Measurements from ENCODE around the gene ERN2.

ERN2 gene

DNA sequence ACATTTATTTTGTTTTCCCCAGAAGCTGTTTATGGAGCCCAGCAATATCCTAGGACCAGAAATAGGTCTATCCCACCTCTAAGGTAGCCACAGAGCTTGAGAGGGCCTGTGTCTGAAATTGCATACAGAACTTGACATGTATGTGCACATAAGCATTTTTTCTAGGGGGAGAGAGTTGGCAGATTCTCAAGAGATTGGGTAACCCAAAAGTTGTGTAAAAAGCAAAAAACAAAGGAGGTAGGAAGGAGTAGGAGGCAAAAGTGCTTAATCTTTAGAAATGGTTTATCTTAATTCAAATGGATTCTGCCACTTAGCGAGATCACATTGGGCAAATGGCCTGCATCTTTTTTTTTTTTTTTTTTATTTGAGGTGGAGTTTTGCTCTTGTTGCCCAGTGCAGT, 30.8 kb downstream of the ERN2 start:
- DNase-seq = no peak

DNA sequence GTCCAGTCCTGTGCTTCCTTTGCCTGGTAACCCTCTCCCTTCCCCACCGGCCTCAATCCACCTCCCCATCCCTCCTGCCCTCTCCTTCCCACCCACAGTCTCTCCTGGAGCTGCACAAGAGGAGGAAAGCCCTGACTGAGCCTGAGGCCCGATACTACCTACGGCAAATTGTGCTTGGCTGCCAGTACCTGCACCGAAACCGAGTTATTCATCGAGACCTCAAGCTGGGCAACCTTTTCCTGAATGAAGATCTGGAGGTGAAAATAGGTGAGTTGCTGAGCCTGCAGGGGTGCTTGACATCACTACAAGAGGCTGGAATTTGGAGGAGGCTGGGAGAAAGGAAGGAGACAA, 33.1 kb downstream of the ERN2 start:
- no peak for DNase-seq

DNA sequence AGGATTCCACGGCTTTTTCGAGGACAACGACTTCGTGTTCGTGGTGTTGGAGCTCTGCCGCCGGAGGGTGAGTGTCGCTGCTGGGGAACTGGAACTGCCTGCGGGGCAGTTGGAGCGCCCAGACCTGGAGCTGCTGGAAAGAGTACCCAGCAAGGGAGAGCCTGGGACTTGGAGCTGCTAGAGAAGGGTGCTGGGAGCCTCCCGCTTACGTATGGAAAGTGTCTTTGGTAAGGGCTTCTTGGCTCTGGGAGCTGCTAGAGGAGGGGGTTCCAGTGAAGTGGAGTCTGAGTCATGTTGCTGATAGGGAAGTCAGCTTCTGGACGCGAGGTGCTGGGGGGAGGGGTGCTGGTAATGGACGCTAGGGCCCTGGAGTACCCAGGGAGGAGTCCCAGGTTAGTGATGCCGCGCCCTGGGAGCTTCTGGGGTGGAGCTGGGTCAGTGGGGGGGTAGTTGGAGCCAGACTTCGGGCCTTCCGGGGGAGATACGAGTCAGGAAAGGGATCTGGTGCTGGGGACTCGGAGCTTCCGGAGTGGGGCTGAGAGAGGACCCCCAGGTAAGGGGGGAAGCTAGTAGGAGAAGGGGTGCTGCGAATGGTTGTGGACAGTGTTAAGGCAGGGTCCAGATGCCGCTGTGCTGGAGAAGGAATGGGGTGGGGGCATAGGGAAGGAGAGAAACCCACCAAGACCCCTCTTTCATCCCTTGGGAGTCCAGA, 33.6 kb downstream of the ERN2 start:
- no peak for DNase-seq

DNA sequence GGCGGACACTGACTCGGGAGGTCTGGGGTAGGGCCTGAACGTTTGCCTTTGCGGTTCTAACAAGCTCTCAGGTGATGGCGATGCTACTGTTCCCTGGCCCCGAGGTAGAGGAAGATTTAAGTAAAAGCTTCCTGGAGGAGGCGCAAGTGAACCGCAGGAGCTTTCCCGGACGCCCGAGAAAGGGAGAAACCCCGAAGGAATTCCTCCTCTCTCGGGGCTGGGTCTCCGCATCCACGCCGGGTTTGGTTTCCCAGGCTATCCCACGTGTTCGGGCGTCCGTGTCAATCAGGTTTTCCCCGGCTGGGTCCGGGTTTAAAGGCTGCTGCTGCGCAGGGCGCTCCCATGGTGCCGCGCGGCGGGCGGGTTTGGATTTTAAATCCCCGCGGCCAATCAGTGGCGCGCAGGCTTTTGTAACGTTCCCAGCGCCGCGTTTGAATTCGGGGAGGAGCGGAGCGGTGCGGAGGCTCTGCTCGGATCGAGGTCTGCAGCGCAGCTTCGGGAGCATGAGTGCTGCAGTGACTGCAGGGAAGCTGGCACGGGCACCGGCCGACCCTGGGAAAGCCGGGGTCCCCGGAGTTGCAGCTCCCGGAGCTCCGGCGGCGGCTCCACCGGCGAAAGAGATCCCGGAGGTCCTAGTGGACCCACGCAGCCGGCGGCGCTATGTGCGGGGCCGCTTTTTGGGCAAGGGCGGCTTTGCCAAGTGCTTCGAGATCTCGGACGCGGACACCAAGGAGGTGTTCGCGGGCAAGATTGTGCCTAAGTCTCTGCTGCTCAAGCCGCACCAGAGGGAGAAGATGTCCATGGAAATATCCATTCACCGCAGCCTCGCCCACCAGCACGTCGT, 34.4 kb downstream of the ERN2 start, which contains the start of gene PLK1:
Gene PLK1, plus strand, starts transcription at position 460 of the 844 bp plus-strand sequence. Its CDS starts 44 bp downstream, at position 504.
- DNase-seq = peak; percentile 52

DNA sequence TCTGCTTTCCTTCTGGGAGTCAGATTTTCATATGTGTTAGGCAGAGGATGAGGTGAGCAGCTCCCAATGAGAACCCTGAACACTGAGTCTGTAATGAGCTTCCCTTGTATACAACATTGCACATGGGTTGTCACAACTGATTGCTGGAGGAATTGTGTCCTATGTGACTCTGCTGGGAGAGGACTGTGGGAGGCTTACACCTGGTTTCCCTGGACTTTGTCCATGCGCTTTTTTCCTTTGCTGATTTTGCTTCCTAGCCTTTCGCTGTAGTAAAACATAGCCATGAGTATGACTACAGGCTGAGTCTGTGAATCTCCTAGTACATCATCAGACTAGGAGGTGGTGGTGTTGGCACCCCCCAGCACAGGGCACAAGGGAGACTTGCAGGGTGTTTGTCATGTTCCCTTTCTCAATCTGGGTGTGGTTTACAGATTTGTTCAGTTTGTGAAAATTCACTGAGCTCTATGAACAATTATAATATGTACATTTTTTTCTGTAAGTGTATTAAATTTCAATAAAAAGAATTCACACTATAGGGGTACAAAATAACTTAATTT, 36.0 kb downstream of the ERN2 start:
- DNase-seq = no peak

DNA sequence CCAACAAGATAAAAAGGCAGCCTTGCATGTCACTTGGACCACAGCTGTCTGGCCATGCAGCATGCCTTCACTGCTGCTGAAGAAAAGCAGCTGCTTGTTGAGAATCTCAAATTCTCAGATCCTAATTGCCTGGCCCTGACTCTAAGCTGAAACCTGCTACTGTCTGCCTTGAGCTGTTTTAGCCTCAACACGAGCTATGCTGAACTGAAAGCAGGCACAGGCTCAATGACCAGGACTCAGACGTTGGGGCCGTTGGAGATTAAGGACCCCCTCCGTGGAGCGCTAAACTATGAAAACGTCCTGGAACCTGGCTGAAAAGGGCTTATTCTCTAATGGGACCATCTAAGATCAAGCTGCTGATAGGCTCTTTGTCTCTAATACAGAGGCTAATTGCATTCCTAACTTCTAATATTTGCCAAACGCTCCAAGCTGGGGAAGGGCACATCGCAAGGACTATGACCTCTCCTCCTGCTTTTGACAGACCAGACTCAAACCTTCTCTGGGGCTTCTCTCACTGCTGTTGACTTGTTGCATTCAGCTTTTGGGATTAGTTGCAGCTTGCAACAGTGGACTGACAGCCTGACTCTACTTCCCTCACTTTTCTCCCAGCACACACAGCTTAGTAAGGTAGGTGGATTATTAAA, 38.9 kb downstream of the ERN2 start:
- no peak for DNase-seq

DNA sequence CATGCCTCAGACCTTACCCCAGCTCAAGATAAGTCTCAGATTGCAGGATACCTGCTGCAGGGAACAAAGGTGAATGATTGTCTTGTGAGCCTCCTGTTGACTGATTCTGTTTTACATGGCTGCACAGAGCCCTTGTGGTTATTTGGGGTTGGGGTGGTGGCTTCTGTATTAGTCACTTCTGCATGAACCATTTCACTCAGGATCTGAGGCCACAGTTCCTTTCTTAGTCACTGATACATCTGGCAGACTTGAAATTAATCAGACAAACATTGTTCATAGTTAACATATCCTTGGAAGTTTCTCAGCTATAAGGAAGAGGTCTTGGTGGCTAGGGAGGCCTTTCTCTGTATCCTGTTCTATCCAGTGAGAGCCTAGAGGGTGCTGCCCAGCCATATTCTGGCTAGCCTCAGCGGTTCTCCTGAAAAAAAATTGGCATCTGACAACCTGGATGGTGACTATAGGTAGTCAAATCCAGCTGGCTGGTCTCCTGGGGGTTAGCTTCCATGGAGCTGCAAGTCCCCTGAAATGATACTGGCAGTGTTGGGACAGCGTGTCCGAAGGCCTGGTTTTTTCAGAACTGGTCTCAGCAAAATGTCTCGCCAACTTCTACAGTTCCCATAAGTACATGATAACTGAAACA, 42.8 kb downstream of the ERN2 start:
- no peak for DNase-seq

DNA sequence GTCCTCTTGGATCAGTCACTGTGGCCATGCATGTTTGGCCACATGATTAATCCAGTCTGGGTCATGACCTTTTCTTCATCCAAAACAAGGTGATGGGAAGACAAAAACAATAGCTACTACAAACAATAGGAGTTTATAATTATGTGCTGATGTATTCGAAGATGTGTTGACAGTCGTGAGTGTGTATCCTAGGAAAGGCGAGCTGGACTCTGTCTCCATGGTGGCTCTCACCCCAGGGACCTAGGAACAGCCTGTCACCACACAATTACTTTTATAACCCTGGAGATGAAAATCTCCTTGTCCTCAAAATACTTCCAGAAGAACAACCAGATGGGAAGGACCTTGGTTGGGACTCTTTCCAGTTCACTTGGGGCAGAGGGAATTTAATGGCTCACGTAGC, 44.1 kb downstream of the ERN2 start:
- no peak for DNase-seq

DNA sequence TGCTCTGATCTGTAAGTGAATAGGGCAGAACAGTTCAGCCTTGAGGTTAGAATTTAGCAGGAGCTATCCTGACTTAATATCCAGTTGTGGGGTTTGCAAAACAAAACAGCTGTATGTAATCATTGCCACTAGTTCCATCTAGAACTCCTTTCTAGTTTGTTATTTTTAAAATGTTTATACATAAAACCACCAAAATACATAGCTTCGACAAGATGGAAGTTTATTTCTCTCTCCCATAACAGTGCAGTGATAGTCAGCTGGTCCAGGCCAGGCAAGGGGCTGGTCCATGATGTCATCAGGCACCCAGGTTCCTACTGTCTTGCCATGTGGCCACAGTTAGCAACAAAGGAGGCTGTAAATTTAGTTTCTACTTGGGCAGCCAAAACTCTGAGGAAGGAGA, 44.8 kb downstream of the ERN2 start:
- no peak for DNase-seq

DNA sequence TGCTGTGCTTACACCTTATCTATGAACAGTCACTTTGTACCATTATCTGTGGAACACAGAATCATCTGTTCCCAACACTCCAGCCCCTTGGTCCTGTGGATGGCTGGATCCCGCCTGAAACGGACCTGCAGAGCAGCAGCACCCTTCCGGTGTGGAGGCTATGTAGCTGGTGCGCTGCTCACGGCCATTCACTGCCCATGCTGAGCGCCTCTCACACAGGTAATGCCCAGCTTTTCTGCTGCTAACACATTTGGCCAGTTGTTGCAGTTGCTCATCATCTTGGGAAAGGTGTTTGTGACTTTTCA, 45.7 kb downstream of the ERN2 start:
- no peak for DNase-seq

DNA sequence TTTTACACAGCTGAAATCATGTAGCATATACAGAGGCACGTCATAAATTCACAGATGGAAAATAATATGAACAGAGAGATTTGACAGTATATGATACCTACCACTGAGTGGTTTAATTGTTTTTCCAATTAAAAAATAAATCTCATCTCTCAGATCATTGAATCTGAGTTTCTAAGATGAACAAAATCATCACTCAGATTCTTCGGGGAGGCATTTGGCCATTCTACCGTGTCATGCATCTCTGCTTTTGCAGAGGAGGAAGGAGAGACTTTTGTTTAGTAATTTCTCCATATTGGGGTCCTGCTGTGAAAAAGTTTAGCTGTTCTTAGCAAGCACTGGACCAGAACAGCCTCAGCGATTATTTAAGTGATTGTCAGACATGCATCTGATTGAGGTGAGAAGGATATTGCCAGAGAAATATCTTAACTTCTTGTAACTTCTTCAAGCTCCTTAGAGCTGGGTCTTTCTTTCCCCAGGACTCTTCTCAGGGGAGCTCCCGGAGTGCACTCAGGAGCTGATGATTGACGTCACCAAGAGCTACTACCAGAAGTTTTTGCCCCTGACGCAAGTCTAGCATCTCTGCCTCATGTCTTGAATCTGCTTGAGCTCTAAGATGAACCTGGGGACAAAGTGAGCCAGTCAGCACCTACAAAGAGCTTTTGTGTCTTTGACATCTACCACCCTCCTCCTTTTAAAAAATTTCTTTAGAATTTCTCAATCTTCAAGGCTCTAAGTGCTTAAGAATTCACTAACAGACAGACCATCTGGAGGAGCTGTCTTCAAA, 46.3 kb downstream of the ERN2 start:
- no peak for DNase-seq

DNA sequence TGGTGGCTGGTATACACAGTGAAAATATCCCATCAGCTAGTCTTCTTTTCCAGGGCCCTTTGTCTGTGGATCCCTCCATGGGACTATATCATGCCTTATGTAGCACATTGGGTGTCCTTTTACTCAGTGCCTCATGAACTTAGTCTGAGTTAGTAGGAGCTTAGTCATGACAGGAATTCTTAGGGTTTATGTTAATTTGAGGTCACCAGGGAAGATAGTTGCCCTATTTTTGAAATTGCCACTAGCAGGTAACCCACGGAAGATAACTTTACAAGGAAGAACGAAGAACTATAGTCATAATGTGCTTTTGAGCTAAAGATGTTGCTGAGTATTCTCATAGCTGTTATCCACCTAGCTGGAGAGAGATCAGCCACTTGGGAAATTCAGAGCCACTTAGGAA, 49.1 kb downstream of the ERN2 start:
- no peak for DNase-seq

DNA sequence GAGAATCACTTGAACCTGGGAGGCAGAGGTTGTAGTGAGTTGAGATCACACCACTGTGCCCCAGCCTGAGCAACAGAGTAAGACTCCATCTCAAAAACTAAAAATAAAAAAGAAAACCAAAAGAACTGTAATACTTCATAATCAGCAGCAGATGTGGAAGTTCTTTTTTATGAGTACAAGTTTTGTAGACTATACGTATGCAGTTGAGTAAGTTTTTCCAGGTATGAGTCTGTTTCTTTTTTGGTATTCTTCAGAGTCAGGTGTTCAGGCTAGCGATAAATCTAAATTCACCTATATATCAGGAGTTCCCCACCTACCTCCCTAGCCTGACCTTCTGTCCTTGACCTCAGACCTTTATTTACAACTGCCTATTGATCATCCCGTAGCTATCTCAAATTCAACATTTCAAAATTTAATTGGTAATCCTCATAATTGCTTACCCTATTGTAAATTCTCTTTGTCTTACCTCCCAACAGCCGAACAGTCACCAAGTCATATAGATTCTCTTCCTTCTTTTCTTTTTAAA, 61.0 kb downstream of the ERN2 start:
- DNase-seq = no peak

DNA sequence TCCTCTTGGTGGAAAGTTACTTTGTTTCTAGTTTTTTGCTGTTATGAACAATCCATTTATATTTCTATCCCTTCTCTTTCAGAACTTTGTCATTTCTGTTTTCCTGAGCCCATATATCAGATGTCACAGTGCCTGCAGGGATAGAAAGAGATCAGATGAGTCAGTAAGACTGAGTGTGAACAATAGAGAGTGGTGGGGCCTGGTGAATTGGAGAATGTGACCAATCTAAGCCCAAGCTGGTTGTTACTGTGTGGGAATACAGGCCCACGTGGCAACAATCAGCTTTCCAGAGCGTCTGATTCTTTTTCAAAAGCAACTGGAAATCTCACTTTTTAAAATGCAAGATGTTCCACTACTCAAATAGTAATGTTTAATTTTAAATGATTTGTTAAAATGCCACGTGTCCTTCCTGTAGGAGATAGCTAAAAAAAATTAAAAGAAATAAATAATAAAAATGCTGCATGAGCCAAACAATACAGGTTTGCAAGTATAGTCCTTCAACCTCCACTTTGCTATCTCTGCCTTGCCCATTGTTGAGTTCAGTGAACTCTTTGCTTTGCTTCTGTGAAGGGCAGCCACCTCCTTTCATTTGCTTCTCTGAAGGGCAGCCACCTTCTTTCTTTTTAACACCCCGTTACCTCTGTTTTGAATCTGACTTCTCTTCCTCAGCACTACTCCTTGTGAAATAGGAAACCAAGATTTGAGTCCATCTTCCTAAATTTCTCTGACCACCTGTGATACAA, 62.2 kb downstream of the ERN2 start:
- no peak for DNase-seq

DNA sequence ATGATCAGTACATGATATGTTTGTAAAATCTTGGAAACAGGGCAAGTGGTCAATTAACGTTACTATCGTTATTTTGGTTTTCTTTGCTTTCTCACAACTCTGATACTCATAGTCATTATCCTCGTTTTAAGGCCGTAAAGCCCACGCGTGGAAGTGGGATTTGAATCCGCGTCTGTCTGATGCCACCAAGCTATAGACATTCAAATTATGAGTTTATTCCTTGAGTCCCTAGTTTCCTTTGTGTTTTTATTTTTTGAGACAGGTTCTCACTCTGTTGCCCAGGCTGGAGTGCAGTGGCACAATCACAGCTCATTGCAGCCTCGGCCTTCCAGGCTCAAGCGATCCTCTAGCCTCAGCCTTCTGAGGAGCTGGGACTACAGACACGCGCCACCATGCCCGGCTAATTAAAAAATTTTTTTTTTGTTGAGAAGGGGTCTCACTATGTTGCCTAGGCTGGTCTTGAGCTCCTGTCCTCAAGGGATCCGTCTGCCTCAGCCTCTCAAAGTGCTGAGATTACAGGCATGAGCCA, 70.7 kb downstream of the ERN2 start:
- no peak for DNase-seq

DNA sequence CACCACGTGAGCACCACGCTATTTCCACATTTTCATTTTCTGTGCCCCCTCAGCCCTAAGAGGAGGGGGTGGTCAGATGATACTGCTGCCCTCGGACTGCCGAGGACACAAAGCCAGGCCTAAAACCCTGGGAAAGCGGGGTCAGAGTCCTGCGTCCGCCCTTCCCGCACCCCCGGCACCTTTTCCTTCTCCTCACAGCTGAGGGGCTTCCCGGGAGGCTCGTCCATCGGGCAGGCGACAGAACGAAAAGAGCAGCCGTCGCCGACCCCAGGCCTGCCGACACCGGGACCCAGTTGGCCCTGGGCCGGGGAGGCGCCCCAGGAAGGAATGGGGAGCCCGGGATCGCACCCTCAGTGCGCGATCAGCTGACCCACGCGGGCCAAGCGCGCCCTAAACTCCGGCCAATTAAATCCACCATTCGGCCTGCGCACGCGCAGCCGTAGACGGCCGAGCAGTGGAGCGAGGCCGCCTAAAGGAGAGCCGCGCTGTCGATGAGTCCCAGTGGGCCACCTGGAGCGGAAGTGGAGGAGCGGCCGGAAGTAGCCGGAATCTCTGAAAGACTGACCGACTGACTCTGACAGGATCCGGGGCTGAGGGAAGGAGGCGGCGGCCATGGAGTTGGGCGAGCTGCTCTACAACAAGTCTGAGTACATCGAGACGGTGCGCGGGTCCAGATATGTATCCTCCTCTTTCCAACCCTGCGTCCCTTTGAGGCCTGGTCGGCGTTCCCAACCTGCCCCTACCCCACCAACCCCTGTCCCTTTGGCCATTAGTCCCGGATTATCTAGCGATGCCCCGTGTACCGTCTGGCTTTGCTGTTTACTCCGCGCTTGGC, 71.9 kb downstream of the ERN2 start, which contains the start of the genes DCTN5 and PALB2:
Gene DCTN5, plus strand, starts transcription at position 536 of the 835 bp plus-strand sequence. Its CDS starts 77 bp downstream, at position 613.
Gene PALB2, minus strand, starts transcription at position 380 of the 835 bp plus-strand sequence. Its CDS starts 153 bp downstream, at position 227.
- DNase-seq = peak; percentile 58

DNA sequence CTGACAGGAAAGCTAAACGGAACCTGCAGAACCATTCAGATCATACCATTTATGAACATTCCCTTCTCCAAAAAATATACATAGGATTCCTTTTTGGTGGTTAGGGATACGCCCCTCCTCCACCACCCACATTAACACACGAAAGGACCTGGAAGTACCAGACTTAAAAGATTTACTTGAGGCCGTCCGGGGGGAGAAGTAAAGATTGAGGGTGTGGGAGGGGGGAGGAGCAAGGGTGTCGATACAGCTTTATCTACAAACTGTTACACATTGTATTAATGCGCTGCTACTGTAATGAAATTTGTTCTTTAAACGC, 72.4 kb downstream of the ERN2 start:
- no peak for DNase-seq
